Germinal center (tissue), 1 donor: Measurements from ENCODE around the gene GHDC.
"Not testable (repeated sequence)": the region's sequence is repeated elsewhere in the genome, so short reads cannot be mapped to it uniquely, and the experiment has no call there.

Experiments used
- DNase-seq: peaks from one replicate; pipeline ENCODE4 v3.0.0; 2012; ENCODE audit warnings: mixed read lengths, low spot score

GHDC gene

DNA sequence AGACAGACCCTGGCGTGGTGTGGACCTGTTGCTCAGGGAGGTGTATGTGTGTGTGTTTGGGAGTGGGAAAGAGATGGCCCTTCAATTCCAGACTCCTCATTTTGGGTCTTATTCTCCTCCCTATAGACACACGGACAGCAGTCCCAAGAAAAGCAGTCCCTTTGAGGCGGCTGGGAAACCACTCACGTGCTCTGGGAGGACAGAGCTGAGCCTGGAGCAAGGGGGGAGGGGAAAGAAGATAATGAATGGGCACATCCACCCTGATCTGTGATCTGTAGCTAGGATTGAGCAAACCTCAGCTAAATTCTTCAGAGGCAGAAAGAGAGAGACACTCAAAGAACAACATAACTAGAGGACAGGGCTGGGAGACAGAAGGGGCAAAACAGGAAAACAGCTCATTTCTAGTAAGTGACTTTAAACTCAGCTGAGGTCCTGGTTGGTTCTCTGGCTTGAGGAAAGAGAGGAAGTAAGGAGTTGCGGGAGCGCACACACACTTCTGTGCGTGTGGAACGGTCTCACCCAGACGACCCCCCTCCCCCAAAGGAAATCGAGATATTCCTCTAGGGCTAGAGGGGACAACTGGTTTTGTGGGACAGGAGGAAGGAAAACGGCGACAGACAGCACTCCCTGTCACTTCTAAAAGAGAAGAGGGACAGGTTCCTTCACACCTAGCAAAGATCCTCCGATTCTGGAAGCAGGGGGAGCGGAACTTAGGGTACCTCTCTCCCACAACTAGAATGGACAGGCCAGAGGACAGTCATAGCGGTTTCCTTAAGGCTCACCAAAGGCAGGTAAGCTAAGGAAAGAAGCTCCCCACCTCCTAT lies 40.2 kb downstream of the GHDC start:
- no peak for DNase-seq

GRCh38 chr17:42146911-42147607 lies 47.2 kb downstream of the GHDC start:
- no peak for DNase-seq

DNA sequence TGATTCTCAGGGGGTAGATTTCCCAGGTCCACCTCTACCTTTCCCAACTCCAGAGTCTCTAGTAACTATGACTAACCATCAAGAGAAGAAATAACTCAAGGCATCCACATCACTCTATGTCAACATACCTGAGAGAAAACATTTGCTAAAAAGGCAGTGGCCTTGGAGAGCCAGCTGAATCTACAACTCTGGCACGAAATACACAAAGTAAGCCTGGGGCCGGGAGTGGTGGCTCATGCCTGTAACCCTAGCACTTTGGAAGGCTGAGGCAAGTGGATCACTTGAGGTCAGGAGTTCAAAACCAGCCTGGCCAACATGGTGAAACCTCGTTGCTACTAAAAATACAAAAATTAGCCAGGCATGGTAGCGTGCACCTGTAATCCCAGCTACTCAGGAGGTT lies 51.2 kb downstream of the GHDC start:
- DNase-seq: not testable (repeated sequence)

GRCh38 chr17:42142371-42142896 lies 51.9 kb downstream of the GHDC start:
- no peak for DNase-seq

- DNase-seq: no peak
Measured at GRCh38 chr17:42141382-42141781, 52.9 kb downstream of the GHDC start.

DNA sequence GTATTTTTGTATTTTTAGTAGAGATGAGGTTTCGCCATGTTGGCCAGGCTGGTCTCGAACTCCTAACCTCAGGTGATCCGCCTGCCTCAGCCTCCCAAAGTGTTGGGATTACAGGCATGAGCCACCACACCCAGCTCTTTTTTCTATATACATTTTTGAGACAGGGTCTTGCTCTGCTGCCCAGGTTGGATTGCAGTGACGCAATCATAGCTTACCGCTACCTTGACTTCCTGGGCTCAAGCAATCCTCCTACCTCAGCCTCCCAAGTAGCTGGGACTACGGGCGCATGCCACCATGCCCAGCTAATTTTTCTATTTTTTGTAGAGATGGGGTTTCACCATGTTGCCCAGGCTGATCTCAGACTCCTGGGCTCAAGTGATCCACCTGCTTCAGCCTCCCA lies 53.6 kb downstream of the GHDC start:
- not testable (repeated sequence) for DNase-seq
